K562 (cell line): Measurements from ENCODE around the gene CIB2. TPM values are rescaled to one million over a fixed set of nuclear protein-coding genes. Genes with fewer than 3 reads are reported as not detected.

ENCODE experiments used
- MAFF ChIP-seq: IDR thresholded peaks from 2 replicates; pipeline ENCODE4 v1.6.1; 2012; ENCODE audit warnings: low read length, improper control_type of control experiment
- PPARD ChIP-seq: fragments of 250-450 bp; sonication (Bioruptor Pico); IDR thresholded peaks from 2 replicates; pipeline ENCODE4 v1.8.0; 2022; ENCODE audit warnings: inconsistent platforms, mild to moderate bottlenecking, moderate library complexity
- SAFB2 ChIP-seq: fragments of 200-400 bp; formaldehyde crosslinking; IDR thresholded peaks from 2 replicates; pipeline ENCODE4 v1.6.1; 2018; ENCODE audit warnings: borderline replicate concordance, low read length, low read depth, moderate library complexity; ENCODE audit not compliant: severe bottlenecking
- polyA plus RNA-seq, 8 experiments: library from polyadenylated mRNA; depleted of rRNA in 4 of 8; stranded (reverse) in 5 of 8; unstranded in 3 of 8; fragments of >200 nt; fragmentation: Nextera tagmentation in 2 of 8; fragmentation: Illumina TruSeq in 1 of 8; extraction: Ambion mirVana in 2 of 8; extraction: Trizol in 1 of 8; gene quantifications; 2 replicates each; pipeline versions ENCODE4 v1.2.1 to v1.2.3, GENCODE V29; 2011 to 2014; ENCODE audit warnings: inconsistent platforms in 1 of 8, missing spikeins in 1 of 8
- total RNA-seq, 7 experiments: library from RNA; depleted of rRNA in 6 of 7; stranded (reverse); fragments of >200 nt in 6 of 7; fragmentation: Illumina TruSeq in 2 of 7; extraction: Trizol in 2 of 7; gene quantifications; 2 replicates each; pipeline versions ENCODE4 v1.2.1 to v1.2.3, GENCODE V29; 2011 to 2021; ENCODE audit warnings: low replicate concordance in 1 of 7
- TF ChIP-seq, protein P1 (sequence below): fragments of 450-650 bp; IDR thresholded peaks from 2 replicates; pipeline ENCODE4 v1.6.1; 2016; ENCODE audit warnings: low read depth

CIB2 gene
- total and polyA plus RNA-seq, 9 of the 15 experiments (the other 6 are each of a cell fraction or from before 2014, with no cell fraction given): 1.5 to 37.4 (median 19.4) TPM

DNA sequence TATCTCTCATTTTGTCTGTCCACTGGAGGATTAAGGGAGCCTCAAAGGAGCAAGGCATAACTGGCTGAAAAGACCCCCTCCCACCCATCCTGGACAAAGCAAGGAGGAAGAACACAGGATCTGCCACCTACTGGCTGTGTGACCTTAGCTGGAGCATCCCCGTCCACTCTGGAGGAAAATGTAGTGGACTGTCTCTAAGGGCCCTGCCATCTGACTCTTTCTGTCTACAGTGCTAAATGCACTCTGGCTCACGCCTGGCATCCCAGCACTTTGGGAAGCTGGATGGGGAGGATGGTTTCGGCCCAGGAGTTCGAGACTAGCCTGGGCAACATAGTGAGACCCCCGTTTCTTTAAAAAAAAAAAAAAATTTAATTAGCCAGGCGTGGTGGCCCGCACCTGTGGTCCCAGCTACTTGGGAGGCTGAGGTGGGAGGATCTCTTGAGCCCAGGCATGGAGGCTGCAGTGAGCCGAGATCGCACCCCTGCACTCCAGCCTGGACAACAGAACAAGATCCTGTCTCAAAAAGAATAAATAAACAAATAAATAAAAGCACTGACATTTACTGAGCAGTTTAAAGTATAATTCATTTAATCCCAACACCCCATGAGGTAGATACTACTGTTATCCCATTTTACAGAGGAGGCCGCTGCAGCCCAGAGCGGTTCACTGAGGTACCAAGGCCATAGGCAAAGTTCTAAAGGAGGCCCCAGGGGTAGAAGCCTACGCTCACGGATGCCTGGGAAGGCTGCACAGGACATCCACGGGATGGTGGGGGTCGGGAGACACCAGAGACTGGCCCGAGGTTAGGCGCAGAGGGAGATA is 54.8 kb downstream of the CIB2 start (continued):
- TF ChIP-seq, protein P1, sequence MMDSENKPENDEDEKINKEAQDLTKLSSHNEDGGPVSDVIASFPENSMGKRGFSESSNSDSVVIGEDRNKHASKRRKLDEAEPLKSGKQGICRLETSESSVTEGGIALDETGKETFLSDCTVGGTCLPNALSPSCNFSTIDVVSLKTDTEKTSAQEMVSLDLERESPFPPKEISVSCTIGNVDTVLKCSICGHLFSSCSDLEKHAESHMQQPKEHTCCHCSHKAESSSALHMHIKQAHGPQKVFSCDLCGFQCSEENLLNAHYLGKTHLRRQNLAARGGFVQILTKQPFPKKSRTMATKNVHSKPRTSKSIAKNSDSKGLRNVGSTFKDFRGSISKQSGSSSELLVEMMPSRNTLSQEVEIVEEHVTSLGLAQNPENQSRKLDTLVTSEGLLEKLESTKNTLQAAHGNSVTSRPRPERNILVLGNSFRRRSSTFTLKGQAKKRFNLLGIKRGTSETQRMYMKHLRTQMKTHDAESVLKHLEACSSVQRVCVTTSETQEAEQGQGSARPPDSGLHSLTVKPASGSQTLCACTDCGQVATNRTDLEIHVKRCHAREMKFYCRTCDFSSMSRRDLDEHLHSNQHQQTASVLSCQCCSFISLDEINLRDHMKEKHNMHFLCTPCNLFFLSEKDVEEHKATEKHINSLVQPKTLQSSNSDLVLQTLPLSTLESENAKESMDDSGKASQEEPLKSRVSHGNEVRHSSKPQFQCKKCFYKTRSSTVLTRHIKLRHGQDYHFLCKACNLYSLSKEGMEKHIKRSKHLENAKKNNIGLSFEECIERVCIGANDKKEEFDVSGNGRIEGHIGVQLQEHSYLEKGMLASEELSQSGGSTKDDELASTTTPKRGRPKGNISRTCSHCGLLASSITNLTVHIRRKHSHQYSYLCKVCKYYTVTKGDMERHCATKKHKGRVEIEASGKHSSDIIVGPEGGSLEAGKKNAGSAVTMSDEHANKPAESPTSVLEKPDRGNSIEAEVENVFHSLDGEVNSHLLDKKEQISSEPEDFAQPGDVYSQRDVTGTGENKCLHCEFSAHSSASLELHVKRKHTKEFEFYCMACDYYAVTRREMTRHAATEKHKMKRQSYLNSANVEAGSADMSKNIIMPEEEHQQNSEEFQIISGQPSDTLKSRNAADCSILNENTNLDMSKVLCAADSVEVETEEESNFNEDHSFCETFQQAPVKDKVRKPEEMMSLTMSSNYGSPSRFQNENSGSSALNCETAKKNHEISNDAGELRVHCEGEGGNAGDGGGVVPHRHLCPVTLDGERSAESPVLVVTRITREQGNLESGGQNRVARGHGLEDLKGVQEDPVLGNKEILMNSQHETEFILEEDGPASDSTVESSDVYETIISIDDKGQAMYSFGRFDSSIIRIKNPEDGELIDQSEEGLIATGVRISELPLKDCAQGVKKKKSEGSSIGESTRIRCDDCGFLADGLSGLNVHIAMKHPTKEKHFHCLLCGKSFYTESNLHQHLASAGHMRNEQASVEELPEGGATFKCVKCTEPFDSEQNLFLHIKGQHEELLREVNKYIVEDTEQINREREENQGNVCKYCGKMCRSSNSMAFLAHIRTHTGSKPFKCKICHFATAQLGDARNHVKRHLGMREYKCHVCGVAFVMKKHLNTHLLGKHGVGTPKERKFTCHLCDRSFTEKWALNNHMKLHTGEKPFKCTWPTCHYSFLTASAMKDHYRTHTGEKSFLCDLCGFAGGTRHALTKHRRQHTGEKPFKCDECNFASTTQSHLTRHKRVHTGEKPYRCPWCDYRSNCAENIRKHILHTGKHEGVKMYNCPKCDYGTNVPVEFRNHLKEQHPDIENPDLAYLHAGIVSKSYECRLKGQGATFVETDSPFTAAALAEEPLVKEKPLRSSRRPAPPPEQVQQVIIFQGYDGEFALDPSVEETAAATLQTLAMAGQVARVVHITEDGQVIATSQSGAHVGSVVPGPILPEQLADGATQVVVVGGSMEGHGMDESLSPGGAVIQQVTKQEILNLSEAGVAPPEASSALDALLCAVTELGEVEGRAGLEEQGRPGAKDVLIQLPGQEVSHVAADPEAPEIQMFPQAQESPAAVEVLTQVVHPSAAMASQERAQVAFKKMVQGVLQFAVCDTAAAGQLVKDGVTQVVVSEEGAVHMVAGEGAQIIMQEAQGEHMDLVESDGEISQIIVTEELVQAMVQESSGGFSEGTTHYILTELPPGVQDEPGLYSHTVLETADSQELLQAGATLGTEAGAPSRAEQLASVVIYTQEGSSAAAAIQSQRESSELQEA: no peak
- TF ChIP-seq SAFB2 (no peak), MAFF (no peak), PPARD (CRISPR knock-in tag) (no peak)
- TF ChIP-seq, all 486 proteins: peak for 4
